ENCODE results near the gene SH2D5. TPM values are rescaled to one million over a fixed set of nuclear protein-coding genes. Genes with fewer than 3 reads are reported as not detected.

The SH2D5 gene
- total RNA-seq, 1 experiment from 2014 or later = 8.7 TPM

DNA sequence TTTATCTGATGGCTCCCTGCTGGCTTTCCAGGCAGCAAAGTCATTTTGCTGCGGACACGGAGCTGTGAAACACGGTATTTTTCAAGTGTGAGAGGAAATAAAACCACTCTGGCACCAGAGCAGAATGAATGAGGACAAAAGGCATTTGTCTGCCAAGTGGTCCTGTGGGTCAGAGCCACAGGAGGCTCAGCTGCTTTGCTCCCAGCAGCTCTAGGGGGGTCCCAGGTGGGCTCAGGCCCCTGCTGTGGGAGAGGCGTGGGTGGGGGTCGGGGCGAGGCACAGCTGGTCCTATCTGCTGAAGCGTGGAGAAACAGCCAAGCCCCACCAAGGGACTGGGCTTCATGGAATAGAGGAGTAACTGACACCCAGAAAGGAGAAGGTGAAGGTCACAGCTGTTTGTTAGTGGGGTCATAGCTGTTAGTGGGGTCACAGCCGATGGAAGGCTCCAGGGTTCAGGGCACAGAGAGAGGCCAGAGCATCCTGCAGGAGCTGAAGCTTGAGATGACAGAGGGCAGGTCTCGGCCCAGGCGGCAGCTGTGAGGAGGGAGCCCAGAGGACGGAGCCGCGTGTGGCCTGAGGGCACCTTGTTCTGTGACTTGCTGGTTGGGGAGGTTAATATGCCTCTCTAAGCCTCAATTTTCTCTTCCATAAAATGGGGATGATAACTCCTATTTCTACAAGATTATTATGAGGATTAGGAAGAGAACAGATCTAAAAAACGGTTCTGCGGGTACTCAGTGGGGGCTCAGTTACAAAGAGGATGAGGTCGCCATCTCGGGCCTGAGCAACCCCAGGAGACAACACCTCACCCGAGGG, 21.8 kb downstream of the SH2D5 start:
- Histone ChIP-seq H2BK12ac (ENCODE audit: insufficient read length, low read depth, low read length) (no peak overlapping the region), H2BK5ac (ENCODE audit: insufficient read length, low read length) (no peak overlapping the region), H2BK120ac (ENCODE audit: low read depth, low read length, poor library complexity, severe bottlenecking) (no peak overlapping the region), H4K91ac (ENCODE audit: insufficient read length, low read depth, low read length) (no peak overlapping the region), H3K9ac (ENCODE audit: extremely low read depth, insufficient read length, low read length) (no peak overlapping the region), H3K4me1 (ENCODE audit: insufficient read depth, low read length) (no peaks in the 10 kb centered on the region), H3K23me2 (ENCODE audit: insufficient read length, low read depth, low read length, poor library complexity, severe bottlenecking) (no peaks in the 10 kb centered on the region), H3K4me2 (ENCODE audit: insufficient read depth, insufficient read length, low read length) (no peak overlapping the region), H3K56ac (ENCODE audit: insufficient read length, low read depth, low read length) (no peak overlapping the region), H4K8ac (replicated peaks; ENCODE audit: insufficient read length, low read depth, low read length) (no peak overlapping the region), H2BK20ac (ENCODE audit: low read depth, low read length, poor library complexity, severe bottlenecking) (no peak overlapping the region), H3K9me3 (ENCODE audit: control insufficient read depth, low read depth, low read length) (no peaks in the 10 kb centered on the region), H4K5ac (ENCODE audit: insufficient read length, low read depth, low read length) (no peak overlapping the region), H3K14ac (ENCODE audit: insufficient read depth, low read length) (no peak overlapping the region), H3K23ac (ENCODE audit: insufficient read length, low read depth, low read length) (no peak overlapping the region), H4K20me1 (ENCODE audit: control insufficient read depth, insufficient read depth, insufficient read length) (no peaks in the 10 kb centered on the region), H3K79me1 (ENCODE audit: insufficient read depth, low read depth, low read length, poor library complexity, severe bottlenecking) (no peaks in the 10 kb centered on the region), H2AK5ac (ENCODE audit: insufficient read length, low read length) (no peak overlapping the region), H2AFZ (ENCODE audit: low read length) (no peak overlapping the region), H3K27me3 (ENCODE audit: insufficient read depth, low read length) (no peaks in the 10 kb centered on the region), H2BK15ac (ENCODE audit: low read depth, low read length) (no peak overlapping the region), H3K18ac (ENCODE audit: insufficient read length, low read depth, low read length) (no peak overlapping the region), H3K27ac (ENCODE audit: insufficient read length, low read depth, low read length) (no peak overlapping the region), H3K79me2 (ENCODE audit: insufficient read depth, low read length) (no peaks in the 10 kb centered on the region), H3T11ph (ENCODE audit: low read length) (no peak overlapping the region), H3K4ac (ENCODE audit: low read depth, low read length) (no peak overlapping the region)
- peaks cover 4% of the 10 kb centered on the region for H3K27me3 Mint-ChIP-seq (ENCODE audit: low read depth)
- H3K9me3 Mint-ChIP-seq = no peaks in the 10 kb centered on the region
- TF ChIP-seq, protein P1, sequence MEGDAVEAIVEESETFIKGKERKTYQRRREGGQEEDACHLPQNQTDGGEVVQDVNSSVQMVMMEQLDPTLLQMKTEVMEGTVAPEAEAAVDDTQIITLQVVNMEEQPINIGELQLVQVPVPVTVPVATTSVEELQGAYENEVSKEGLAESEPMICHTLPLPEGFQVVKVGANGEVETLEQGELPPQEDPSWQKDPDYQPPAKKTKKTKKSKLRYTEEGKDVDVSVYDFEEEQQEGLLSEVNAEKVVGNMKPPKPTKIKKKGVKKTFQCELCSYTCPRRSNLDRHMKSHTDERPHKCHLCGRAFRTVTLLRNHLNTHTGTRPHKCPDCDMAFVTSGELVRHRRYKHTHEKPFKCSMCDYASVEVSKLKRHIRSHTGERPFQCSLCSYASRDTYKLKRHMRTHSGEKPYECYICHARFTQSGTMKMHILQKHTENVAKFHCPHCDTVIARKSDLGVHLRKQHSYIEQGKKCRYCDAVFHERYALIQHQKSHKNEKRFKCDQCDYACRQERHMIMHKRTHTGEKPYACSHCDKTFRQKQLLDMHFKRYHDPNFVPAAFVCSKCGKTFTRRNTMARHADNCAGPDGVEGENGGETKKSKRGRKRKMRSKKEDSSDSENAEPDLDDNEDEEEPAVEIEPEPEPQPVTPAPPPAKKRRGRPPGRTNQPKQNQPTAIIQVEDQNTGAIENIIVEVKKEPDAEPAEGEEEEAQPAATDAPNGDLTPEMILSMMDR (conservative IDR thresholded peaks at IDR 0.05) = no peak
- no CpG with 5 or more reads among the region's 18 CpGs for WGBS (ENCODE audit: extremely low coverage, insufficient read length, low lambda C conversion rate)
- no peak for DNase-seq
- H3K4me3 Mint-ChIP-seq = no peak overlapping the region
- peak overlapping the region in 1 of 3 experiments; percentile 83; a peak in 1 of 7 replicates for H3K27ac Mint-ChIP-seq
- H3K4me1 Mint-ChIP-seq = no peaks in the 10 kb centered on the region
- H3K36me3 Mint-ChIP-seq (ENCODE audit: insufficient read depth in 1 of 3, low read depth in 3 of 3) = peaks cover 5 to 31% (median 6%) of the 10 kb centered on the region in 3 experiments; a peak in 4 of 7 replicates

Measured in H9 (cell line).